GM12872 (cell line): ENCODE data around the gene MKNK1.

Experiments
- CTCF ChIP-seq: IDR thresholded peaks from 3 replicates; pipeline ENCODE4 v1.5.1; 2011; ENCODE audit warnings: low read depth, mild to moderate bottlenecking, low read length, moderate library complexity; ENCODE audit not compliant: insufficient read depth

Gene MKNK1

GRCh38 chr1:46587069-46587468 lies 17.0 kb downstream of the MKNK1 start:
- no peak for TF ChIP-seq CTCF

GRCh38 chr1:46585312-46585938 lies 18.6 kb downstream of the MKNK1 start:
- no peak for TF ChIP-seq CTCF

- no peak for TF ChIP-seq CTCF
Observed at GRCh38 chr1:46583494-46583893, 20.6 kb downstream of the MKNK1 start.

GRCh38 chr1:46582972-46583371 lies 21.1 kb downstream of the MKNK1 start:
- no peak for TF ChIP-seq CTCF

GRCh38 chr1:46581681-46582455 lies 22.2 kb downstream of the MKNK1 start:
- no peak for TF ChIP-seq CTCF

- TF ChIP-seq CTCF, result no peak
Observed at GRCh38 chr1:46580140-46580903, 23.7 kb downstream of the MKNK1 start.

GRCh38 chr1:46577671-46578070 lies 26.4 kb downstream of the MKNK1 start:
- TF ChIP-seq CTCF, result no peak
